Endothelial cell of umbilical vein (primary cell): ENCODE measurements around the gene HIC1. TPM values are rescaled to one million over a fixed set of nuclear protein-coding genes. Genes with fewer than 3 reads are reported as not detected.
A peak's percentile ranks its signal among the peaks of the same experiment; 100 is the strongest.

ENCODE experiments used
- BruUV-seq: library from RNA; stranded (reverse); fragments of 400-500 nt; replicated peaks from 2 replicates; lab custom pipeline; 2021; lab: Mats Ljungman, UMichigan
- CTCF ChIA-PET: fragments of 300-600, 350-600 bp; sonication (Branson Sonifier 250); formaldehyde crosslinking; loops from one replicate; lab custom pipeline; 2021; ENCODE audit warnings: antibody characterized with exemption, inconsistent platforms; lab: Charles Lee
- POLR2A ChIA-PET: fragments of 300-600, 350-600 bp; sonication (Branson Sonifier 250); formaldehyde crosslinking; loops from one replicate; lab custom pipeline; 2021; ENCODE audit warnings: antibody characterized with exemption, inconsistent platforms; lab: Charles Lee
- DNase-seq: peaks from one replicate; pipeline ENCODE4 v3.0.0-alpha.2; 2011; ENCODE audit warnings: low read depth, low spot score
- FAIRE-seq: peaks from 2 replicates; lab custom pipeline; 2011; peaks lifted over from hg19 to GRCh38; lab: Jason Lieb, UNC
- H2AFZ ChIP-seq: 2 replicates; pipeline ENCODE4 v1.6.0; 2012; ENCODE audit warnings: low read depth, low read length, control low read depth, inconsistent platforms
- H3K27ac ChIP-seq: 2 replicates; pipeline ENCODE4 v1.5.1; 2011; ENCODE audit warnings: low read depth, mild to moderate bottlenecking, control low read depth, low read length, moderate library complexity; ENCODE audit not compliant: insufficient read depth
- H3K27me3 ChIP-seq, 2 experiments: 2 replicates each; pipeline versions ENCODE4 v1.6.0 to v1.6.1; 2011; ENCODE audit warnings: low read length in 2 of 2, mixed read lengths in 1 of 2; ENCODE audit not compliant: control insufficient read depth in 2 of 2, insufficient read depth in 2 of 2
- H3K36me3 ChIP-seq, 2 experiments: 2 replicates in 1 of 2; 3 replicates in 1 of 2; pipeline ENCODE4 v1.5.1; 2011; ENCODE audit warnings: low read length in 2 of 2, mild to moderate bottlenecking in 1 of 2, moderate library complexity in 1 of 2; ENCODE audit not compliant: control insufficient read depth in 2 of 2, insufficient read depth in 2 of 2; ENCODE audit errors: extremely low read depth in 1 of 2
- H3K4me1 ChIP-seq: 3 replicates; pipeline ENCODE4 v1.5.1; 2011; ENCODE audit warnings: mild to moderate bottlenecking, low read length; ENCODE audit not compliant: control insufficient read depth, insufficient read depth; ENCODE audit errors: extremely low read depth
- H3K4me2 ChIP-seq: 2 replicates; pipeline ENCODE4 v1.6.1; 2011; ENCODE audit warnings: low read length, control low read depth, mixed read lengths; ENCODE audit not compliant: insufficient read depth
- H3K4me3 ChIP-seq, 3 experiments: fragments of 200-600 bp in 1 of 3; sonication (generic), shearing (Covaris generic) in 1 of 3; replicated peaks in 1 of 3; 2 replicates each; pipeline ENCODE4 v1.5.1; 2011 to 2016; ENCODE audit warnings: control low read depth in 3 of 3, low read length in 3 of 3, mild to moderate bottlenecking in 2 of 3, inconsistent platforms in 1 of 3, low read depth in 1 of 3, moderate library complexity in 1 of 3; ENCODE audit not compliant: insufficient read depth in 1 of 3
- H3K79me2 ChIP-seq: 2 replicates; pipeline ENCODE4 v1.6.0; 2012; ENCODE audit warnings: low read length, inconsistent platforms; ENCODE audit not compliant: control insufficient read depth, insufficient read depth
- H3K9ac ChIP-seq: replicated peaks from 2 replicates; pipeline ENCODE3; 2011; ENCODE audit warnings: low read length, control low read depth; ENCODE audit not compliant: insufficient read depth; ENCODE audit errors: extremely low read depth
- H3K9me1 ChIP-seq: replicated peaks from 3 replicates; pipeline ENCODE4 v1.6.0; 2011; ENCODE audit warnings: mild to moderate bottlenecking, low read length; ENCODE audit not compliant: control insufficient read depth, insufficient read depth; ENCODE audit errors: extremely low read depth
- H3K9me3 ChIP-seq: replicated peaks from 2 replicates; pipeline ENCODE4 v1.5.1; 2012; ENCODE audit warnings: low read length, inconsistent platforms; ENCODE audit not compliant: control insufficient read depth, insufficient read depth
- H4K20me1 ChIP-seq: replicated peaks from 2 replicates; pipeline ENCODE3; 2011; ENCODE audit warnings: mild to moderate bottlenecking, low read length; ENCODE audit not compliant: control insufficient read depth, insufficient read depth; ENCODE audit errors: extremely low read depth
- CTCF ChIP-seq, 2 donors: IDR thresholded peaks; 1 replicate in 1 of 2; 2 replicates in 1 of 2; pipeline ENCODE4 v1.5.1; 2011; ENCODE audit warnings: low read length in 2 of 2, mild to moderate bottlenecking in 2 of 2, moderate library complexity in 2 of 2, control low read depth in 1 of 2, inconsistent platforms in 1 of 2, low read depth in 1 of 2; ENCODE audit not compliant: insufficient read depth in 1 of 2; ENCODE audit errors: extremely low read depth in 1 of 2
- POLR2AphosphoS5 ChIP-seq: IDR thresholded peaks from 2 replicates; pipeline ENCODE4 v1.6.1; 2012; ENCODE audit warnings: low read depth, mild to moderate bottlenecking, control low read depth, low read length, moderate library complexity; ENCODE audit not compliant: insufficient read depth
- dilution Hi-C: fragments of 300-500 bp; cut with MboI; formaldehyde crosslinking; loops from one replicate; pipeline ENCODE4 v1.15.0; 2019; ENCODE audit warnings: low sequenced_read_pairs; ENCODE audit not compliant: extremely low pct_ligation_motif_present
- intact Hi-C: fragments of 100-400 bp; cut with micrococcal nuclease; formaldehyde crosslinking; loops from one replicate; pipeline ENCODE4 v1.10.0; 2022
- polyA plus RNA-seq, 4 experiments: library from polyadenylated mRNA; depleted of rRNA in 3 of 4; stranded (reverse) in 3 of 4; unstranded in 1 of 4; fragments of >200 nt; gene quantifications; 2 replicates each; pipeline versions ENCODE4 v1.2.1 to v1.2.3, GENCODE V29; 2011 to 2012; ENCODE audit warnings: missing spikeins in 1 of 4
- total RNA-seq: library from RNA; stranded (reverse); gene quantifications from 2 replicates; pipeline ENCODE4 v1.2.3, GENCODE V29; 2021

The HIC1 gene
- total and polyA plus RNA-seq, 2 donors (not counting 3 experiments of a cell fraction or from before 2014, with no cell fraction given), result 18.2 to 35.5 TPM

- CTCF ChIA-PET, result interaction anchor here (0.6 to 9.5 kb wide), 2 partner anchors 121 to 136 kb away, joined by 3 to 270 read pairs; no protein-coding TSS in a partner anchor
These were observed 24.1 kb upstream of the HIC1 start for GRCh38 chr17:2030779-2031163.

More at GRCh38 chr17:2030779-2031163, 24.1 kb upstream of the HIC1 start:
- H3K27ac ChIP-seq, result no peak overlapping the region
- dilution Hi-C loops, result no loop called here
- POLR2A ChIA-PET, result no interaction called here
- peak overlapping the region; percentile 41 for H3K4me2 ChIP-seq
- DNase-seq (no peak), FAIRE-seq (no peak)
- H3K9me1 ChIP-seq, result no peaks in the 10 kb centered on the region
- peaks cover 4% of the 10 kb centered on the region for H3K79me2 ChIP-seq
- no peaks in the 10 kb centered on the region for H3K9me3 ChIP-seq
- peaks cover 0 to 5% of the 10 kb centered on the region in 2 experiments for H3K36me3 ChIP-seq
- peak overlapping the region; percentile 9 for H2AFZ ChIP-seq
- peak overlapping the region in 2 of 3 experiments; percentile 87 to 97 for H3K4me3 ChIP-seq
- no TSS peak for BruUV-seq
- H3K9ac ChIP-seq, result peak overlapping the region; percentile 73
- H3K27me3 ChIP-seq, result peaks cover 10 to 15% of the 10 kb centered on the region in 2 experiments
- intact Hi-C loops, result loop anchor here (1.0 to 5.0 kb wide), 3 partner anchors 11 to 313 kb away; no protein-coding TSS in a partner anchor
- no peaks in the 10 kb centered on the region for H4K20me1 ChIP-seq
- TF ChIP-seq POLR2AphosphoS5 (no peak), CTCF (IDR thresholded peaks at IDR 0.05; ENCODE audit: extremely low read depth in 1 of 2, insufficient read depth in 1 of 2, low read depth in 1 of 2, low read length in 2 of 2) (peak; percentile 53 to 68)
- peaks cover 4% of the 10 kb centered on the region for H3K4me1 ChIP-seq
